Ovary (tissue), 9 donors: ENCODE results near the gene DNM2. TPM values are rescaled to one million over a fixed set of nuclear protein-coding genes. Genes with fewer than 3 reads are reported as not detected.

Source experiments
- DNase-seq, 5 donors: peaks; one replicate each; pipeline ENCODE4 v3.0.0-alpha.2; 2019 to 2020
- H3K27ac ChIP-seq, 2 donors: fragments of 200-600 bp; one replicate each; pipeline versions ENCODE4 v1.5.1 to v1.8.0; 2019 to 2022
- H3K27me3 ChIP-seq: fragments of 200-600 bp; one replicate; pipeline ENCODE4 v1.8.0; 2022
- H3K36me3 ChIP-seq: fragments of 200-600 bp; sonication (generic); one replicate; pipeline ENCODE4 v1.5.1; 2019
- H3K4me1 ChIP-seq: one replicate; pipeline ENCODE4 v1.8.1; 2013; ENCODE audit warnings: mild to moderate bottlenecking, moderate library complexity; ENCODE audit not compliant: insufficient read depth
- H3K4me3 ChIP-seq: fragments of 200-600 bp; sonication (generic); one replicate; pipeline ENCODE4 v1.5.1; 2017
- H3K9me3 ChIP-seq, 2 donors: fragments of 200-600 bp in 1 of 2; sonication (generic) in 1 of 2; one replicate each; pipeline versions ENCODE4 v1.5.1 to v1.8.1; 2013 to 2019; ENCODE audit warnings: mild to moderate bottlenecking in 1 of 2, moderate library complexity in 1 of 2
- EP300 ChIP-seq: sonication (generic); formaldehyde crosslinking; IDR thresholded peaks from one replicate; pipeline ENCODE4 v1.6.1; 2017; ENCODE audit warnings: antibody characterized with exemption
- POLR2A ChIP-seq: fragments of 450-650 bp; IDR thresholded peaks from one replicate; pipeline ENCODE4 v1.6.1; 2017; ENCODE audit warnings: antibody characterized with exemption, mild to moderate bottlenecking, moderate library complexity
- WGBS, 3 donors: extraction: QIAGEN DNeasy Blood & Tissue Kit in 1 of 3; methylation state at CpG; one replicate each; pipeline versions ENCODE4 v1.1.5 to v1.1.7; 2013 to 2017; 5-methylcytosine and 5-hydroxymethylcytosine counted together
- intact Hi-C, 4 donors: fragments of 100-400 bp; cut with DNase I; formaldehyde crosslinking; loops; one replicate each; pipeline versions ENCODE4 v1.11.0 to v1.15.1; 2022 to 2023
- polyA plus RNA-seq, 2 donors: library from polyadenylated mRNA; stranded (reverse); fragments of 200-250 nt in 1 of 2; fragments of 350-450 nt in 1 of 2; fragmentation: Illumina TruSeq in 1 of 2; extraction: RNeasy Lipid Tissue Mini Kit (QIAGEN cat#74804) in 1 of 2; gene quantifications; one replicate each; pipeline ENCODE4 v1.2.3, GENCODE V29; 2013 to 2014
- total RNA-seq, 7 donors: library from RNA; depleted of rRNA in 2 of 7; stranded (reverse); fragments of >200 nt in 2 of 7; fragmentation: NEBNext Ultra II Directional in 3 of 7; extraction: Animal tissue kit (Norgen Biotek cat#: 25700) in 3 of 7; gene quantifications; one replicate each; pipeline versions ENCODE4 v1.1.0 to v1.2.4, GENCODE V29; 2016 to 2023
- TF ChIP-seq, protein P1 (sequence below), 3 donors: fragments of 450-650 bp in 2 of 3; fragments of 200-600 bp in 1 of 3; IDR thresholded peaks; one replicate each; pipeline versions ENCODE4 v1.5.1 to v1.8.0; 2016 to 2022; ENCODE audit warnings: antibody characterized with exemption in 3 of 3, mild to moderate bottlenecking in 1 of 3
- donor health status: DM: no; HTN: no; CAD: no; lungs with moderate emphysema.
- donor health status: DM: no; HTN: no; CAD: no.
- donor health status: Bipolar disorder and iron deficiency.
- donor health status: DM: yes; HTN: yes; CAD: no.
- donor health status: DM: no; HTN: no; CAD: no.
- donor health status: DM: yes; HTN: yes; CAD: no.

The DNM2 gene
- total and polyA plus RNA-seq, 9 donors: 51.1 to 121 (median 74.3) TPM

DNA sequence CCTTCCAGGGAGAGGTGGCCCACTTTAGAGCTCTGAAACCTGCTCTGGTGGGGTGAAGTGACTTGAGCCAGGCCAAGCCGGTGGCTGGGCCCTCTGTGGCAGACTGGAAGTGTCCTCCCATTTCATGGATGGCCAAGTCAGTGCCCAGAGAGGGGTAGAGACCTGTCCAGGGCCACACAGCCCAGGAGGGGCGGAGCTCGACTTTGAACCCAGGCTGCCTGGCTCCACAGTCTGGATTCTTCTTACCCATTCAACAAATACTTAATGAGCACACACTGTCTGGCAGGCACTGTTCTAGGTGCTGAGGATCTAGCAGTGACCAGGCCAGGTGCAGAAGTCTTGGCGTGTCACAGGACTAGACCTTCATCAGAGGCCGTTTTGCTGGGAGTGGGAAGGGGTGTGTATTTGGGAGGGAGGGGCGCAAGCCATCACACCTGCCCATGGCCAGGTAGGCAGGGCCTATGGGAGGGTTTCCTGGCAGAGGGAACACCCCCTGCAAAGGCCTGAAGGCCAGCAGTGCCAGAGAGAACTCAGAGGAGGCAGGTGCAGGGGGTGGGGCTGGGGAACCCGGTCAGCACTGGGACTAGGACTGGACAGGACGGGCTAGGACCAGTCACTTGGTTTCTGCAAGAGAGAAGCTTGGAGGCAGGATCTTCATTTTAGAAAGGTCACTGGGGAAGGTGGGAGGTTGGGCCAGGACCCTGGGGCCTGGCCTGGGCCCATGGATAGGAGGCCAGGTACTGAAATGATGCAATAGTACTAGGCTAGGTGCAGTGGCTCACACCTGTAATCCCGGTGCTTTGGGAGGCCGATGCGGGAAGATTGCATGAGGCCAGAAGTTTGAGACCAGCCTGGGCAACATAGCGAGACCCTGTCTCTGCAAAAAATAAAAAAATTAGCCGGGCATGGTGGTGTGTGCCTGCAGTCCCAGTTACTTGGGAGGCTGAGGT is 31.8 kb downstream of the DNM2 start:
- TF ChIP-seq POLR2A (no peak), EP300 (no peak)
- H3K9me3 ChIP-seq: no peaks in the 10 kb centered on the region
- H3K4me3 ChIP-seq: no peak overlapping the region
- WGBS, 3 donors: 87 to 90% (median 89%) methylated on average over 12 to 13 of the region's 13 CpGs
- no peaks in the 10 kb centered on the region for H3K27me3 ChIP-seq
- intact Hi-C loops: no loop called here
- no peaks in the 10 kb centered on the region for H3K36me3 ChIP-seq
- no peak overlapping the region for H3K27ac ChIP-seq
- peak in 1 of 5 donors; percentile 25 for DNase-seq
- H3K4me1 ChIP-seq: peaks cover 14% of the 10 kb centered on the region

DNA sequence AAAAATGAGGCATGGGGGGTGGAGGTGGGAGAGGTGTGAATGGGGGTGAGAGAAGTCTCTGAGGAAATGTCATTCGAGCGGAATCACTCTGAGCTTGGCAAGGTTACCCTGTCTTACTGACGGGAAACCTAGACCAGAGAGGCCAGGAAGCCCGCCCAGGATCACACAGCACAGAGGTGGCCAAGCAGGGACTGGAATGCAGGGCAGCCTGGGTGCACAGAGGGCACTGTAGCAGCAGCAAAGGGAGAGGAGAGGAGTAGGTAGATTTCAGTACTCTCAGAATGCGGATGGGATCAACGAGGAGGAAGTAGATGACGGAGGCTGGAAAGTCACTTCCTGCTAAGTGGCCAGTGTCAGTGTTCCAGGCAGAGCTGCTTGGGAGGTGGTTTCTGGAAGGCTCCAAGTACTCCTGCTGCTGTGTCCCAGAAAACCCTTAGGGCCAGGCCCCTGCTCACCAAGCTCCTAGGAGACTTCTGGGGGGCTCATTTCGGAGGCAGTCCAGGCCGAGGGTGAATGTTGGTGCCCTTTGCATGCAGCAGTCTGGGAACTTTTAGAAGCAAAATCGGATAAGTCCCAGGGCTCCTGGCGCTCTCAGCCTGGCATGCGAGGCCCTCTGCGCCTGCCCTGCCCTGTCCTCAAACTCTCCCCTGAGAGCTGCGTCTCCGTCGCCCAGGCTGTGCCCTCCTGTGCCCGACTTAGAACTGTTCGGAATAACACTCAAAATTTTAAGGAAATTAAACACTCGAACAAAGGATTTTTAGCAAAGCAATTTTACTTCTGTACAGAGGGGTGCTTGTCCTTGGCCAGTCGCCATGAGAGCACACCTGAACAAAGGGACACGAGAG is 33.5 kb downstream of the DNM2 start:
- no peak for TF ChIP-seq POLR2A
- TF ChIP-seq, protein P1, sequence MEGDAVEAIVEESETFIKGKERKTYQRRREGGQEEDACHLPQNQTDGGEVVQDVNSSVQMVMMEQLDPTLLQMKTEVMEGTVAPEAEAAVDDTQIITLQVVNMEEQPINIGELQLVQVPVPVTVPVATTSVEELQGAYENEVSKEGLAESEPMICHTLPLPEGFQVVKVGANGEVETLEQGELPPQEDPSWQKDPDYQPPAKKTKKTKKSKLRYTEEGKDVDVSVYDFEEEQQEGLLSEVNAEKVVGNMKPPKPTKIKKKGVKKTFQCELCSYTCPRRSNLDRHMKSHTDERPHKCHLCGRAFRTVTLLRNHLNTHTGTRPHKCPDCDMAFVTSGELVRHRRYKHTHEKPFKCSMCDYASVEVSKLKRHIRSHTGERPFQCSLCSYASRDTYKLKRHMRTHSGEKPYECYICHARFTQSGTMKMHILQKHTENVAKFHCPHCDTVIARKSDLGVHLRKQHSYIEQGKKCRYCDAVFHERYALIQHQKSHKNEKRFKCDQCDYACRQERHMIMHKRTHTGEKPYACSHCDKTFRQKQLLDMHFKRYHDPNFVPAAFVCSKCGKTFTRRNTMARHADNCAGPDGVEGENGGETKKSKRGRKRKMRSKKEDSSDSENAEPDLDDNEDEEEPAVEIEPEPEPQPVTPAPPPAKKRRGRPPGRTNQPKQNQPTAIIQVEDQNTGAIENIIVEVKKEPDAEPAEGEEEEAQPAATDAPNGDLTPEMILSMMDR (IDR thresholded peaks at IDR 0.05): no peak
- TF ChIP-seq EP300: no peak
- no peaks in the 10 kb centered on the region for H3K36me3 ChIP-seq
- H3K4me3 ChIP-seq: no peak overlapping the region
- peak in 1 of 5 donors; percentile 27 for DNase-seq
- whole genome bisulfite sequencing, 3 donors: 74 to 78% (median 77%) methylated on average over 21 of the region's 21 CpGs
- H3K4me1 ChIP-seq: peaks cover 9% of the 10 kb centered on the region
- no peaks in the 10 kb centered on the region for H3K9me3 ChIP-seq
- no peaks in the 10 kb centered on the region for H3K27me3 ChIP-seq
- no peak overlapping the region for H3K27ac ChIP-seq
- intact Hi-C loops: no loop called here

GRCh38 chr19:10752237-10752912 is 34.5 kb downstream of the DNM2 start:
- Histone ChIP-seq H3K9me3 (no peaks in the 10 kb centered on the region), H3K27me3 (no peaks in the 10 kb centered on the region), H3K4me1 (peaks cover 10% of the 10 kb centered on the region), H3K4me3 (no peak overlapping the region), H3K36me3 (no peaks in the 10 kb centered on the region), H3K27ac (no peak overlapping the region)
- DNase-seq: no peak
- WGBS, 3 donors: 92 to 96% (median 93%) methylated on average over 8 of the region's 8 CpGs
- TF ChIP-seq, protein P1 (IDR thresholded peaks at IDR 0.05): no peak
- TF ChIP-seq EP300 (no peak), POLR2A (no peak)
- intact Hi-C loops: no loop called here

DNA sequence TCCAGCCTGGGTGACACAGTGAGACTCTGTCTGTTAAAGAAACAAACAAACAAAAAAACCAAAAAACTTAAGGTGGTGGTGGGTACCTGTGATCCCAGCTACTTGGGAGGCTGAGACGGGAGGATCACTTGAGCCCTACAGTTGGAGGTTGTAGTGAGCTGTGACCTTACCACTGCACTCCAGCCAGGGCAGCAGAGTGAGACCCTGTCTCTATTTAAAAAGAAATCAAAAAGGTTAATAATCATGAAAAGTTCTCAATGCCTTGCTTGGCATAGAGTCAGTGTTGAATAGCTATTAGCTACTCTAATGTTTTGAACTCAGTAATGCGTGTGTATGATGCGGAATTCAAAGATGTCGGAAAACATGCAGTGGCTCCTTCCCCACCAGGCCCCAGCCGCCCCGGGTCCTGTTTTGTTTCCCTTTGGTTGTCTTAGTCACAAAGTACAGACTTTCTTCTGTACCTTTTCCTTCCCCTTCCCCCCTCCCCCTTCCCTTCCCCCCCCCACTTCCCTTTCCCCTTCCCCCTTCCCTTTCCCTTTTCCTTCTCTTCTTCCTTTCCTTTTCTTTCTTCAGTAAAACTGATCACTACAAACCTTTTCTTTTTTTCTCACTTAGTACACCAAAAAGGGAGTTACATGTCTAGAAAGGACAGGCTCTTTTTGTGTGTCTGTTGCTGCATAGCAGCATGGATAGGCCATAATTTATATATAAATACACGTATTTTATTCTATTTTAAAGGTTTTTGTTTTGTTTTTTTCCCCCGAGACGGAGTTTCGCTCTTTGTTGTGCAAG is 35.2 kb downstream of the DNM2 start:
- Histone ChIP-seq H3K27me3 (no peaks in the 10 kb centered on the region), H3K9me3 (no peaks in the 10 kb centered on the region), H3K27ac (no peak overlapping the region), H3K4me1 (peaks cover 10% of the 10 kb centered on the region), H3K36me3 (no peaks in the 10 kb centered on the region), H3K4me3 (no peak overlapping the region)
- TF ChIP-seq EP300: no peak
- TF ChIP-seq, protein P1 (IDR thresholded peaks at IDR 0.05): no peak
- no peak for TF ChIP-seq POLR2A
- intact Hi-C loops: no loop called here
- no peak for DNase-seq
- WGBS, 3 donors: 79 to 82% (median 81%) methylated on average over 10 of the region's 10 CpGs
